Sigmoid colon (tissue), 7 donors: ENCODE measurements around the gene MIB2. TPM values are rescaled to one million over a fixed set of nuclear protein-coding genes. Genes with fewer than 3 reads are reported as not detected.

Experiments used
- DNase-seq: peaks from one replicate; pipeline ENCODE4 v3.0.0-alpha.2; 2019
- H3K27ac ChIP-seq, 4 donors: fragments of 200-600 bp; sonication (generic); one replicate each; pipeline ENCODE4 v1.5.1; 2016 to 2019; ENCODE audit warnings: mild to moderate bottlenecking in 1 of 4
- H3K27me3 ChIP-seq, 3 donors: fragments of 200-600 bp; sonication (generic); one replicate each; pipeline ENCODE4 v1.5.1; 2019; ENCODE audit warnings: mild to moderate bottlenecking in 1 of 3
- H3K36me3 ChIP-seq, 4 donors: fragments of 200-600 bp; sonication (generic); one replicate each; pipeline ENCODE4 v1.5.1; 2016 to 2019
- H3K4me1 ChIP-seq, 4 donors: fragments of 200-600 bp; sonication (generic); one replicate each; pipeline ENCODE4 v1.5.1; 2017 to 2019
- H3K4me3 ChIP-seq, 4 donors: fragments of 200-600 bp; sonication (generic); one replicate each; pipeline ENCODE4 v1.5.1; 2017 to 2019; ENCODE audit warnings: mild to moderate bottlenecking in 2 of 4, moderate library complexity in 1 of 4
- H3K9me3 ChIP-seq, 4 donors: fragments of 200-600 bp in 3 of 4; sonication (generic) in 3 of 4; one replicate each; pipeline versions ENCODE4 v1.5.1 to v1.6.1; 2013 to 2019
- EP300 ChIP-seq, 4 donors: sonication (generic); formaldehyde crosslinking; IDR thresholded peaks; one replicate each; pipeline ENCODE4 v1.6.1; 2017; ENCODE audit warnings: antibody characterized with exemption in 4 of 4
- POLR2A ChIP-seq, 2 donors: fragments of 450-650 bp; IDR thresholded peaks; one replicate each; pipeline ENCODE4 v1.6.1; 2016; ENCODE audit warnings: antibody characterized with exemption in 2 of 2, mild to moderate bottlenecking in 2 of 2, moderate library complexity in 2 of 2
- POLR2AphosphoS5 ChIP-seq, 4 donors: sonication (generic); formaldehyde crosslinking; IDR thresholded peaks; one replicate each; pipeline ENCODE4 v1.6.1; 2017; ENCODE audit warnings: antibody characterized with exemption in 4 of 4
- WGBS, 2 donors: extraction: QIAGEN DNeasy Blood & Tissue Kit; methylation state at CpG; one replicate each; pipeline ENCODE4 v1.1.7; 2013; 5-methylcytosine and 5-hydroxymethylcytosine counted together
- intact Hi-C: fragments of 100-400 bp; cut with DNase I; formaldehyde crosslinking; loops from one replicate; pipeline ENCODE4 v1.15.1; 2023
- polyA plus RNA-seq, 3 donors: library from polyadenylated mRNA; stranded (reverse); fragments of 200-250 nt; gene quantifications; one replicate each; pipeline ENCODE4 v1.2.3, GENCODE V29; 2013
- total RNA-seq, 4 donors: library from RNA; depleted of rRNA; stranded (reverse); fragments of >200 nt; gene quantifications; one replicate each; pipeline ENCODE4 v1.1.0, GENCODE V29; 2016
- TF ChIP-seq, protein P1 (sequence below), 4 experiments: fragments of 450-650 bp in 3 of 4; fragments of 200-600 bp in 1 of 4; IDR thresholded peaks; one replicate each; pipeline ENCODE4 v1.5.1; 2016 to 2019; ENCODE audit warnings: antibody characterized with exemption in 4 of 4, mild to moderate bottlenecking in 3 of 4, moderate library complexity in 2 of 4
- donor health status: healthy with polysubstance abuse.
- donor health status: Bipolar disorder and iron deficiency.
- donor health status: healthy.

MIB2 gene
- total and polyA plus RNA-seq, 7 donors = 24.6 to 95.3 (median 37.1) TPM

DNA sequence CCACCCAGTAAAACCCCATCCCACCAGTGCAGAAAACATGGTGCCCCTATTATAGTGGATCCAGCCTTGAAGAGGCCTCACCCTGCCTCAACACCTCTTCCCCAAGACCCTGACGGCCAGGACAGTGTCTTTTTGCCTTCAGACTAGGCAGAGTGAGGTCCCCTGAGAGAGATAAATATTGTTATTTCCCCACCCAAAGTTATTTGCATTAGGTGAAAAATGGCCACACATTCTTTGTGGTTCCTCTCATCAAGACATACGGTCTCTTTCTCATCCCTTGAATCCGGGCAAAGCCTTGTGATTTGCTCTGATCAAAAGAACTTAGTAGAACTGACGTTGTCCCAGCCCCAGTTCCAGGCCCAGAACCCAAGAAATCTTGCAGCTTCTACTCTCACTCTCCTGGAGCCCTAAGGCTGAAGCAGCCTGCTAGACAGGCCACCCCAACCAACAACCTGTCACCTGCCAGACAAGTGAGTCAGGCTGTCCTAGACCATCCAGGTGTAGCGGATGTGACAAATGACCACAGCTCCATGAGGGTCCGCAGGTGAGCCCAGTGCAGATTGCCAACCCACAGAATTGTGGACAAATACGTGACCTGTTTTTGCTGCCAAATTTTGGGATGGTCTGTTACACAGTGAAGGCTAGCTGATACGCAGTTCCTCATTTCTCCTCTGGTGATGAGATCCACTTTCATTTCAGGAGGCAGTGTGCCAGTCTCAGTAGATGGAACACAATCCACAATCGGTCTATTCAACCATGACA lies 32.5 kb upstream of the MIB2 start:
- intact Hi-C loops = no loop called here
- Histone ChIP-seq H3K4me3 (no peak overlapping the region), H3K27me3 (peaks cover 0 to 24% (median 6%) of the 10 kb centered on the region in 3 donors), H3K36me3 (no peaks in the 10 kb centered on the region), H3K9me3 (no peaks in the 10 kb centered on the region), H3K27ac (no peak overlapping the region), H3K4me1 (no peaks in the 10 kb centered on the region)
- TF ChIP-seq POLR2AphosphoS5 (IDR thresholded peaks at IDR 0.05) = no peak
- TF ChIP-seq EP300 (IDR thresholded peaks at IDR 0.05) = no peak
- TF ChIP-seq POLR2A (IDR thresholded peaks at IDR 0.05) = no peak
- TF ChIP-seq, protein P1, sequence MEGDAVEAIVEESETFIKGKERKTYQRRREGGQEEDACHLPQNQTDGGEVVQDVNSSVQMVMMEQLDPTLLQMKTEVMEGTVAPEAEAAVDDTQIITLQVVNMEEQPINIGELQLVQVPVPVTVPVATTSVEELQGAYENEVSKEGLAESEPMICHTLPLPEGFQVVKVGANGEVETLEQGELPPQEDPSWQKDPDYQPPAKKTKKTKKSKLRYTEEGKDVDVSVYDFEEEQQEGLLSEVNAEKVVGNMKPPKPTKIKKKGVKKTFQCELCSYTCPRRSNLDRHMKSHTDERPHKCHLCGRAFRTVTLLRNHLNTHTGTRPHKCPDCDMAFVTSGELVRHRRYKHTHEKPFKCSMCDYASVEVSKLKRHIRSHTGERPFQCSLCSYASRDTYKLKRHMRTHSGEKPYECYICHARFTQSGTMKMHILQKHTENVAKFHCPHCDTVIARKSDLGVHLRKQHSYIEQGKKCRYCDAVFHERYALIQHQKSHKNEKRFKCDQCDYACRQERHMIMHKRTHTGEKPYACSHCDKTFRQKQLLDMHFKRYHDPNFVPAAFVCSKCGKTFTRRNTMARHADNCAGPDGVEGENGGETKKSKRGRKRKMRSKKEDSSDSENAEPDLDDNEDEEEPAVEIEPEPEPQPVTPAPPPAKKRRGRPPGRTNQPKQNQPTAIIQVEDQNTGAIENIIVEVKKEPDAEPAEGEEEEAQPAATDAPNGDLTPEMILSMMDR (IDR thresholded peaks at IDR 0.05) = no peak
- no peak for DNase-seq
- 75 to 79% methylated on average over 9 of the region's 9 CpGs for WGBS, 2 donors

DNA sequence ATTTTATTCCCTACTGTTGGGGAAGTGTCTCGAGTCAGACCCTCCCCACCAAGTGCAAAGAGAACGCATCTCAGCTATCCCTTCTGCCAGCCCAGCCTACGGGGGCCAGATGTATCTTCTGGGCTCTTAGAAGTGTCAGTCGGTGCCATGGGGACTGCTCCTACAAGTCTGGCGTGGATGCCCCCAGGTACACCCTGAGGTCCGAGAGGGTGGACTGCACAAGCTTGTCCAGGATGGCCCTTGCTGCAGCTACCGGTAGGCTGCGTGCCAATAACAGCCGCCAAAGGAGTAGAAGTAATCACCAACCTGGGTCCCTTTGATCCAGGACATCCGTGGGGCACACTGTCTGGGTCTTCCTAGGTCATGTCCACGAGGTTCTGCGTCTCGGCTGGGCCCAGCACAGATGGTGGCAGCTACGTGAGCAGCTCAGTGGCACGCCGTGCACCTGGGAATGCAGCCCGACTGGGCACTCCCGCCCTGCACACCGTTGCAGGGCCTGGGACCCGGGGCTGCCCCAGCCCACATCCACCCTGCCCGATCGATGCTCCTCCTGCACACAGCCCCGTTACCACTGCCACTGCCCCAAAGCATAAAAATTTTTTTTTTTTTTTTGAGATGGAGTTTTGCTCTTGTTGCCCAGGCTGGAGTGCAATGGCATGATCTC lies 31.8 kb upstream of the MIB2 start:
- H3K36me3 ChIP-seq = no peaks in the 10 kb centered on the region
- no peak for DNase-seq
- H3K4me3 ChIP-seq = no peak overlapping the region
- no peaks in the 10 kb centered on the region for H3K4me1 ChIP-seq
- H3K9me3 ChIP-seq = no peaks in the 10 kb centered on the region
- H3K27me3 ChIP-seq = peaks cover 0 to 28% (median 6%) of the 10 kb centered on the region in 3 donors
- TF ChIP-seq, protein P1 (IDR thresholded peaks at IDR 0.05) = no peak
- TF ChIP-seq POLR2A (IDR thresholded peaks at IDR 0.05) (no peak), POLR2AphosphoS5 (IDR thresholded peaks at IDR 0.05) (no peak), EP300 (IDR thresholded peaks at IDR 0.05) (no peak)
- 84 to 86% methylated on average over 23 of the region's 23 CpGs for WGBS, 2 donors
- intact Hi-C loops = no loop called here
- H3K27ac ChIP-seq = no peak overlapping the region

DNA sequence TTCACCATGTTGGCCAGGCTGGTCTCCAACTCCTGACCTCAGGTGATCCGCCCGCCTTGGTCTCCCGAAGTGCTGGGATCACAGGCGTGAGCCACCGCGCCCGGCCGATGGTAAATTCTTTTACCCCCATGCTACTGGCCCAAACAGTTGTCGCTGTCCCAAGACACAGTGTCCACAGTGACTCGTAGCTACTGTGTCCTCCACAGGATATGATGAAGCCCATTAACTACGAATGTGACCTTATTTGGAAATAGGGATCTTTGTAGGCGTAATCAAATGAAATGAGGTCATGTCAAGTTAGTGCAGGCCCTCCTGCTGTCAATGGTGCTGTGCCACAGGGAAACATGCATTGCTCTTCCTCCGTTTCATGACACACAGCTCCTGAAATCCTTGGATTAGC lies 23.8 kb upstream of the MIB2 start:
- DNase-seq = no peak
- Histone ChIP-seq H3K27me3 (peaks cover 0 to 35% (median 3%) of the 10 kb centered on the region in 3 donors), H3K4me1 (no peaks in the 10 kb centered on the region), H3K27ac (no peak overlapping the region), H3K9me3 (no peaks in the 10 kb centered on the region), H3K36me3 (no peaks in the 10 kb centered on the region), H3K4me3 (no peak overlapping the region)
- 89% methylated on average over 13 of the region's 13 CpGs for WGBS, 2 donors
- TF ChIP-seq POLR2A (IDR thresholded peaks at IDR 0.05) = no peak
- TF ChIP-seq EP300 (IDR thresholded peaks at IDR 0.05) = no peak
- TF ChIP-seq, protein P1 (IDR thresholded peaks at IDR 0.05) = no peak
- no peak for TF ChIP-seq POLR2AphosphoS5 (IDR thresholded peaks at IDR 0.05)
- intact Hi-C loops = no loop called here

DNA sequence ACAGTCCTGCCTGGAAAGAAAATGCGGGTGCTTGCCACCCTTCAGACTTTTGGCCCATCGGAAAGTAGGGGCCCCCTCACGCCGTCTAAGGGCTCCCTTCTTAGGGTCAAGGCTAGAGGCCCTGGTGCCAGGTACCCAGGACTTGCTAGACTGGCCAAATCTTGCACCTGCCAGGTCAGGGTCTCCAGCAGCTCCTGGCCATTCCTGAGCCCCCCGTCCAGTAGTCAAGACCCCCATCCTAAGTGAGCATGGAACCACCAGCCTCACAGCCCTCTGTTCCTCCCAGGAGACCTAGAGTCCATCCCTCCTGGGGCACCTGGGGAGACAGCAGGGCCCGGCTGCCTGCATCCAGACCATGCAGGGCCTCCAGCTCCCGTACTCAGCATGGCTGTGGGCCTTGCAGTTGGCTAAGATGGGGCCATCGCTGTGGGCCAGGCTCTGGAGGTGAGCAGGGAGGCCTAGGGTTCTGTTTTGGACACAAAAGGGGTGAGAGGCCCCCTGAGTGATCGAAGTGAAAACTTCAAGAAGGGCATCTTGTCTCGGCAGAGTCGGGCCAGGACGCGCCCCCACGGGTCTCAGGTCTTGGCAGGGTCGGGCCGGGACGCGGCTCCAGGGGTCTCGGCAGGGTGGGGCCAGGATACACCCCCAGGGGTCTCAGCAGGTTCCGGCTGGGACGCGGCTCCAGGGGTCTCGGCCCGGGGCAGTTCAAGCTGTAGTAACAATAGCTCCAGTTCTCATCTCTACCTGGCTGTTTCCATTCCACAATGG lies 21.3 kb upstream of the MIB2 start:
- H3K4me1 ChIP-seq = peaks cover 0 to 5% (median 1%) of the 10 kb centered on the region in 4 donors
- TF ChIP-seq EP300 (IDR thresholded peaks at IDR 0.05) (no peak), POLR2A (IDR thresholded peaks at IDR 0.05) (no peak), POLR2AphosphoS5 (IDR thresholded peaks at IDR 0.05) (no peak)
- TF ChIP-seq, protein P1 (IDR thresholded peaks at IDR 0.05) = no peak
- DNase-seq = no peak
- no peaks in the 10 kb centered on the region for H3K9me3 ChIP-seq
- H3K27me3 ChIP-seq = peaks cover 16 to 38% (median 23%) of the 10 kb centered on the region in 3 donors
- no peak overlapping the region for H3K27ac ChIP-seq
- WGBS, 2 donors = 85 to 87% methylated on average over 24 of the region's 24 CpGs
- intact Hi-C loops = no loop called here
- H3K4me3 ChIP-seq = no peak overlapping the region
- H3K36me3 ChIP-seq = no peaks in the 10 kb centered on the region
